Esophagus squamous epithelium (tissue), 5 donors: ENCODE data around the gene GNA12. TPM values are rescaled to one million over a fixed set of nuclear protein-coding genes. Genes with fewer than 3 reads are reported as not detected.
"Not testable (repeated sequence)": the region's sequence is repeated elsewhere in the genome, so short reads cannot be mapped to it uniquely, and the experiment has no call there.

Experiments
- DNase-seq: peaks from one replicate; lab custom pipeline; 2025; lab: John Stamatoyannopoulos, UW
- H3K27ac ChIP-seq, 4 donors: fragments of 200-600 bp; sonication (generic); one replicate each; pipeline ENCODE4 v1.5.1; 2016 to 2019; ENCODE audit warnings: mild to moderate bottlenecking in 1 of 4
- H3K27me3 ChIP-seq, 4 donors: fragments of 200-600 bp; sonication (generic); 1 replicate in 3 of 4; 2 replicates in 1 of 4; pipeline versions ENCODE4 v1.5.1 to v1.6.0; 2017 to 2021; ENCODE audit warnings: antibody characterized with exemption in 1 of 4
- H3K36me3 ChIP-seq, 3 donors: fragments of 200-600 bp; sonication (generic); one replicate each; pipeline ENCODE4 v1.5.1; 2016 to 2019
- H3K4me1 ChIP-seq, 3 donors: fragments of 200-600 bp; sonication (generic); one replicate each; pipeline ENCODE4 v1.5.1; 2017 to 2019
- H3K4me3 ChIP-seq, 4 donors: fragments of 200-600 bp; sonication (generic); 1 replicate in 3 of 4; 2 replicates in 1 of 4; pipeline ENCODE4 v1.5.1; 2016 to 2019; ENCODE audit warnings: mild to moderate bottlenecking in 2 of 4, moderate library complexity in 1 of 4
- H3K9me3 ChIP-seq, 3 donors: fragments of 200-600 bp; sonication (generic); one replicate each; pipeline ENCODE4 v1.5.1; 2016 to 2019
- POLR2A ChIP-seq, 4 donors: fragments of 450-650 bp; IDR thresholded peaks; one replicate each; pipeline ENCODE4 v1.6.1; 2017; ENCODE audit warnings: antibody characterized with exemption in 4 of 4, mild to moderate bottlenecking in 4 of 4, moderate library complexity in 3 of 4
- WGBS, 2 donors: methylation state at CpG; one replicate each; pipeline ENCODE4 v1.1.5; 2018; 5-methylcytosine and 5-hydroxymethylcytosine counted together
- intact Hi-C: fragments of 100-400 bp; cut with DNase I; formaldehyde crosslinking; loops from one replicate; pipeline ENCODE4 v1.15.0; 2022
- total RNA-seq, 4 donors: library from RNA; depleted of rRNA; stranded (reverse); fragments of >200 nt; gene quantifications; one replicate each; pipeline ENCODE4 v1.1.0, GENCODE V29; 2016
- TF ChIP-seq, protein P1 (sequence below), 6 experiments: fragments of 450-650 bp in 4 of 6; fragments of 200-600 bp in 2 of 6; sonication (generic) in 2 of 6; IDR thresholded peaks; one replicate each; pipeline ENCODE4 v1.5.1; 2016 to 2019; ENCODE audit warnings: antibody characterized with exemption in 6 of 6, mild to moderate bottlenecking in 4 of 6, moderate library complexity in 4 of 6
- donor health status: DM: yes; HTN: yes; CAD: no.

The GNA12 gene
- total RNA-seq, 4 donors from 2014 or later: 6.6 to 11.6 (median 7.6) TPM

DNA sequence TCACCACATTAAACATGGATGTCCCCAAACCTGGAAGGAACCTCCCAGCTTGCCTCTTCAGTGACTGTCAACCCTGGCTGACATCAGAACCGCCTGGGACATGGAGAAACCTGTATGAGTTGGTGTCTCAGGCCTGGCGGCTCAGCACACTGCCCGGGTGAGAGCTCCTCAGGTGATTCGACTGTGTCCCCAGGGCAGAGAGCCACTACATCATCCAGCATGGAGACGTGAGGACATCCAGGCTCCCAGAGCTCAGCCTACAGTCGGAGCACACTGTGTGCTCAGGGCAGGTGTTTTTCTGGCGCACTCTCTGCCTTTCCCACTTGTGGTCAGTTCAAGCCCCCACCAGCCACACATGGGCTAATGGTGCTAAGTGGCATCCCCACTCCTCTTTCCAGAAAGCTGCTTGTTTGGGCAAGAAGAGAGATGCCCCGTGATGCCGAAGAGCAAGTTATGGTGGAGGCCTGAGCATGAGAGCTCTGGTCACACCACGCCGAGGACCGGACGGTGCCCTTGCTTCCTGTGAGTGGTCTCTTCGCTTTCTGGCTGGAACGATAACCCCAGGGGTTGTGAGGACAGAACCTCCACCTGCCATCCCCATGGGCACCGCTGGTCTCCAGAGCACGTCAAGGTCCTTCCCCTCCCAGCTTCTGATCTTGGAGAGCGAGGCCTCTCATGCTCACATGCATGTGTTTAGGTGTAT lies 117.6 kb downstream of the GNA12 start:
- WGBS, 2 donors: 90 to 91% methylated on average over 12 of the region's 18 CpGs

GRCh38 chr7:2725178-2726105 lies 118.7 kb downstream of the GNA12 start:
- no peak overlapping the region for H3K4me3 ChIP-seq
- H3K27me3 ChIP-seq: no peaks in the 10 kb centered on the region
- H3K4me1 ChIP-seq: peaks cover 9 to 31% (median 12%) of the 10 kb centered on the region in 3 donors
- peaks cover 0 to 25% (median 0%) of the 10 kb centered on the region in 3 donors for H3K36me3 ChIP-seq
- no peaks in the 10 kb centered on the region for H3K9me3 ChIP-seq
- WGBS, 2 donors: 89 to 96% methylated on average over 22 to 26 of the region's 34 CpGs
- no peak overlapping the region for H3K27ac ChIP-seq
- intact Hi-C loops: no loop called here
- DNase-seq: no peak
- TF ChIP-seq, protein P1, sequence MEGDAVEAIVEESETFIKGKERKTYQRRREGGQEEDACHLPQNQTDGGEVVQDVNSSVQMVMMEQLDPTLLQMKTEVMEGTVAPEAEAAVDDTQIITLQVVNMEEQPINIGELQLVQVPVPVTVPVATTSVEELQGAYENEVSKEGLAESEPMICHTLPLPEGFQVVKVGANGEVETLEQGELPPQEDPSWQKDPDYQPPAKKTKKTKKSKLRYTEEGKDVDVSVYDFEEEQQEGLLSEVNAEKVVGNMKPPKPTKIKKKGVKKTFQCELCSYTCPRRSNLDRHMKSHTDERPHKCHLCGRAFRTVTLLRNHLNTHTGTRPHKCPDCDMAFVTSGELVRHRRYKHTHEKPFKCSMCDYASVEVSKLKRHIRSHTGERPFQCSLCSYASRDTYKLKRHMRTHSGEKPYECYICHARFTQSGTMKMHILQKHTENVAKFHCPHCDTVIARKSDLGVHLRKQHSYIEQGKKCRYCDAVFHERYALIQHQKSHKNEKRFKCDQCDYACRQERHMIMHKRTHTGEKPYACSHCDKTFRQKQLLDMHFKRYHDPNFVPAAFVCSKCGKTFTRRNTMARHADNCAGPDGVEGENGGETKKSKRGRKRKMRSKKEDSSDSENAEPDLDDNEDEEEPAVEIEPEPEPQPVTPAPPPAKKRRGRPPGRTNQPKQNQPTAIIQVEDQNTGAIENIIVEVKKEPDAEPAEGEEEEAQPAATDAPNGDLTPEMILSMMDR (IDR thresholded peaks at IDR 0.05): no peak
- no peak for TF ChIP-seq POLR2A (IDR thresholded peaks at IDR 0.05)

More for the DNA sequence above, 117.6 kb downstream of the GNA12 start:
- H3K4me1 ChIP-seq: peaks cover 9 to 24% (median 12%) of the 10 kb centered on the region in 3 donors
- H3K27ac ChIP-seq: no peak overlapping the region
- TF ChIP-seq, protein P1 (IDR thresholded peaks at IDR 0.05): no peak
- TF ChIP-seq POLR2A (IDR thresholded peaks at IDR 0.05): no peak
- intact Hi-C loops: no loop called here
- no peaks in the 10 kb centered on the region for H3K9me3 ChIP-seq
- H3K27me3 ChIP-seq: no peaks in the 10 kb centered on the region
- no peak overlapping the region for H3K4me3 ChIP-seq
- DNase-seq: no peak
- H3K36me3 ChIP-seq: peaks cover 0 to 27% (median 0%) of the 10 kb centered on the region in 3 donors

DNA sequence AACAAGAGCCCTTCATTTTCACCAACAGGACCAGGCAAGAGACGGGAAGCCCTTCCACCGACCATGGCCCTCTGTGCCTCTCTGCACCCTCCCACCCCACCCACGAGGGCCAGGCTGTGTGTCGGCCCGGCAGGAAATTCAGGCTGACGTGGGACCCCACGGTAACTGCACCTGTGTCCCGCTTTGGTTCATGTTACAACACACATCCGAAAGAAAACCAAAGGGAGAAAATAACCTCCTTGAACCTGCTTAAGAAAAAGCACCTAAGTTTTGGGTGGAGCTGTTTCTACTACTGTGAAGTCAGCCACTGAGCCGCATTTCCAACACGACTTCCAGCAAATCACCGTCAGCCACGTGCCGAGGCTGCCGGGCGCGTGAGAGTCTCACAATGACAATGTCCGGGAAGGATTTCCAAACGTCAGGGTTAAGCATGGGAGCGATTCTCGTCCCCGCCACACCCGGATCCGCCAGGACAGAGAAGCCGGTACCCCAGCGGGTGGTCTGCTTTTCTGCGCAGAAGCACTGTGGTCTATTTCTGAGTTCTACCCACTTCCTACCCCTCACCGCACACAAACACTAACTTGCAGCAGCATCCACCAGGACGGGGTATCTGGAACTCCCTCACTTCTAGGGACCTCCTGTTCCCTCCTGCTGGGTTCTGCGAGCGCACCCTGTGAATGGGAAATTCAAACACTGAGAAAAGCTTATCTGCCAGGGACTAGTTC lies 119.5 kb downstream of the GNA12 start:
- Histone ChIP-seq H3K36me3 (peaks cover 0 to 25% (median 0%) of the 10 kb centered on the region in 3 donors), H3K4me3 (no peak overlapping the region), H3K4me1 (peaks cover 8 to 27% (median 9%) of the 10 kb centered on the region in 3 donors), H3K9me3 (no peaks in the 10 kb centered on the region), H3K27ac (no peak overlapping the region), H3K27me3 (no peaks in the 10 kb centered on the region)
- 92 to 94% methylated on average over 21 to 23 of the region's 31 CpGs for WGBS, 2 donors
- intact Hi-C loops: no loop called here
- no peak for TF ChIP-seq POLR2A (IDR thresholded peaks at IDR 0.05)
- TF ChIP-seq, protein P1 (IDR thresholded peaks at IDR 0.05): no peak
- DNase-seq: no peak

- DNase-seq, H3K4me3 ChIP-seq, H3K9me3 ChIP-seq, intact Hi-C loops, H3K27ac ChIP-seq, H3K27me3 ChIP-seq: not testable (repeated sequence)
- peaks cover 6 to 21% (median 9%) of the 10 kb centered on the region in 3 donors for H3K4me1 ChIP-seq
- H3K36me3 ChIP-seq: peaks cover 0 to 25% (median 0%) of the 10 kb centered on the region in 3 donors
- WGBS, 2 donors: 95 to 100% methylated on average over 1 to 8 of the region's 15 CpGs
Measured at GRCh38 chr7:2724036-2724435, 120.1 kb downstream of the GNA12 start.

- peaks cover 0 to 14% (median 4%) of the 10 kb centered on the region in 3 donors for H3K4me1 ChIP-seq
- peaks cover 0 to 25% (median 0%) of the 10 kb centered on the region in 3 donors for H3K36me3 ChIP-seq
- intact Hi-C loops: no loop called here
- no peak for DNase-seq
- no peak overlapping the region for H3K27ac ChIP-seq
- H3K4me3 ChIP-seq: no peak overlapping the region
- no peaks in the 10 kb centered on the region for H3K27me3 ChIP-seq
- TF ChIP-seq, protein P1 (IDR thresholded peaks at IDR 0.05): no peak
- TF ChIP-seq POLR2A (IDR thresholded peaks at IDR 0.05): no peak
- 73 to 85% methylated on average over 11 to 14 of the region's 23 CpGs for WGBS, 2 donors
- H3K9me3 ChIP-seq: no peaks in the 10 kb centered on the region
Measured at GRCh38 chr7:2723138-2723850, 120.8 kb downstream of the GNA12 start.
